Measurements from ENCODE around the gene RPN2. TPM values are rescaled to one million over a fixed set of nuclear protein-coding genes. Genes with fewer than 3 reads are reported as not detected.

RPN2 gene
- total RNA-seq, 1 experiment from 2014 or later, result 220 TPM

- no peak overlapping the region for H3K9ac ChIP-seq (ENCODE audit: low read length)
- H3K9me2 ChIP-seq (ENCODE audit: insufficient read depth), result no peaks in the 10 kb centered on the region
- no peak overlapping the region for H3K4me2 ChIP-seq (ENCODE audit: low read length)
- TF ChIP-seq ZFX (IDR thresholded peaks at IDR 0.05) (peak; percentile 32; the same call in 1 of the 2 replicates), EZH2phosphoT487 (IDR thresholded peaks at IDR 0.05; ENCODE audit: borderline replicate concordance) (no peak), REST (IDR thresholded peaks at IDR 0.05; ENCODE audit: low read depth) (no peak), ELF1 (IDR thresholded peaks at IDR 0.05; ENCODE audit: borderline replicate concordance, low read depth) (no peak)
- ChIA-PET CTCF (interaction anchor here (1.0 to 2.9 kb wide), 7 partner anchors 9 to 273 kb away, joined by 3 to 14 read pairs (median 5); no protein-coding TSS in a partner anchor), RAD21 (ENCODE audit: low non-redundant PET in 1 of 2, low total read pairs in 2 of 2, uncharacterized antibody in 2 of 2, unreplicated experiment in 2 of 2) (interaction anchor here in 1 of 2 experiments (0.9 kb wide), 1 partner anchor 264 kb away, joined by 3 read pairs; no protein-coding TSS in a partner anchor), POLR2A (interaction anchor here (1.7 kb wide), 1 partner anchor 258 kb away, joined by 3 read pairs; no protein-coding TSS in a partner anchor)
- no TSS peak for BruUV-seq (replicated peaks)
- H3K27ac ChIP-seq (ENCODE audit: low read depth, low read length), result no peak overlapping the region
- no peaks in the 10 kb centered on the region for H3K9me3 ChIP-seq (ENCODE audit: control insufficient read depth in 1 of 2, insufficient read depth in 1 of 2, low read depth in 1 of 2, low read length in 2 of 2)
- H3K79me2 ChIP-seq (ENCODE audit: insufficient read depth, low read length), result no peaks in the 10 kb centered on the region
- H3K27me3 ChIP-seq (ENCODE audit: insufficient read depth, low read length), result no peaks in the 10 kb centered on the region
- peaks cover 3 to 13% of the 10 kb centered on the region in 2 experiments for H3K4me1 ChIP-seq (ENCODE audit: control insufficient read depth in 1 of 2, insufficient read depth in 2 of 2, low read length in 2 of 2)
- H2AFZ ChIP-seq (ENCODE audit: low read depth, low read length, poor library complexity, severe bottlenecking), result no peak overlapping the region
- H3K4me3 ChIP-seq (replicated peaks in 1 of 2; ENCODE audit: low read depth in 1 of 2, low read length in 2 of 2), result no peak overlapping the region
- no peaks in the 10 kb centered on the region for H4K20me1 ChIP-seq (ENCODE audit: insufficient read depth)
- intact Hi-C loops (cut with micrococcal nuclease), result no loop called here
- DNase-seq (ENCODE audit: low read depth, low spot score), result no peak
- ATAC-seq, result no peak
- H3K36me3 ChIP-seq (ENCODE audit: control insufficient read depth in 1 of 2, insufficient read depth in 2 of 2, low read length in 2 of 2), result no peaks in the 10 kb centered on the region
Observed at GRCh38 chr20:37270576-37271420, 91.7 kb downstream of the RPN2 start.

All from HCT116 (cell line).